ENCODE data around the gene GALNT10. TPM values are rescaled to one million over a fixed set of nuclear protein-coding genes. Genes with fewer than 3 reads are reported as not detected.

GALNT10 gene
- total and polyA plus RNA-seq, 2 of the 4 experiments (the other 2 are of a cell fraction) = 46.2 to 67.0 TPM

DNA sequence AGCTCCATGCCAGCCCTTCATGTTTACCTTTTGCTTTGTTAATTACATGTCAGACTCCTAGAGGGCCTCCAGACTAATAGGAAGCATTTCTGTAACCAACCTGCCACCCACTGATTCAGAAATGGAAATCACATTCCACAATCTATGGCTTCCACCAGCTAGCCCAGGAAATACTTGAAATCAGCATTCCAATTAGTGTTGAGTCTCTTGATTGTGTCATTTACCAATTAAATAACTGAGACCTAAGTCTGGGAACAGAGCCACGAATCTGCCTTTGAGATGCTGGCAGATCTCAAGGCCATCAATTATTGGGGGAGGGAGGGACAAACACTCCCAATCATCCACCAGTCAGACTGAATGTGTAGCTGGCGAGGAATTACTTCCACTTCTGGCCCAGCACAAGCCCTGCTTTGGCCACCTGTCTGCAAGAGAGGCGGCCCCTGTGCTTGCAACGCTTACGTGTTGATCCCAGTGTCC lies 227.8 kb downstream of the GALNT10 start:
- ChIA-PET POLR2A (ENCODE audit: unreplicated experiment) (no interaction called here), CTCF (no interaction called here)
- Histone ChIP-seq H3K4ac (ENCODE audit: low read depth, low read length) (no peak overlapping the region), H2BK120ac (ENCODE audit: low read depth, low read length) (no peak overlapping the region), H2AFZ (replicated peaks; ENCODE audit: low read length, poor library complexity) (no peak overlapping the region), H4K20me1 (ENCODE audit: insufficient read depth, low read length) (no peaks in the 10 kb centered on the region), H3K9ac (ENCODE audit: low read depth, low read length) (no peak overlapping the region), H3K27ac (ENCODE audit: insufficient read depth, low read length) (no peak overlapping the region), H3K4me2 (ENCODE audit: low read depth, low read length) (no peak overlapping the region), H4K91ac (ENCODE audit: insufficient read depth, low read depth, low read length) (no peak overlapping the region), H2AK9ac (replicated peaks; ENCODE audit: low read depth, low read length, poor library complexity) (no peak overlapping the region), H3K4me1 (ENCODE audit: control insufficient read depth, insufficient read depth, low read length) (no peaks in the 10 kb centered on the region), H2BK15ac (ENCODE audit: low read depth, low read length) (no peak overlapping the region), H2BK20ac (ENCODE audit: low read depth, low read length) (no peak overlapping the region), H3K79me1 (ENCODE audit: low read depth in 1 of 2, low read length in 2 of 2) (0 out of 4 replicates have a peak, but pooled peaks cover under 1 to 2% of the 10 kb centered on the region in 2 experiments), H2BK5ac (ENCODE audit: low read depth, low read length, poor library complexity, severe bottlenecking) (no peak overlapping the region), H3K9me3 (ENCODE audit: control insufficient read depth, insufficient read depth, low read length) (no peaks in the 10 kb centered on the region), H3K36me3 (ENCODE audit: control insufficient read depth, insufficient read depth, low read length) (peaks cover 20% of the 10 kb centered on the region), H3K14ac (replicated peaks; ENCODE audit: low read depth, low read length) (no peak overlapping the region), H3K23ac (ENCODE audit: low read depth, low read length) (no peak overlapping the region), H3K4me3 (ENCODE audit: insufficient read depth, low read depth, low read length) (no peak overlapping the region), H3K18ac (ENCODE audit: low read depth, low read length) (no peak overlapping the region), H4K5ac (ENCODE audit: low read depth, low read length) (no peak overlapping the region), H4K8ac (ENCODE audit: low read depth in 2 of 2, low read length in 2 of 2) (no peak overlapping the region), H3K56ac (ENCODE audit: extremely low read depth, insufficient read depth, low read length) (no peak overlapping the region), H3K9me1 (ENCODE audit: insufficient read depth, low read length) (peaks cover 1% of the 10 kb centered on the region), H2AK5ac (ENCODE audit: low read depth, low read length) (no peak overlapping the region), H3K27me3 (ENCODE audit: control insufficient read depth, insufficient read depth, low read length) (no peaks in the 10 kb centered on the region)
- intact Hi-C loops (cut with micrococcal nuclease) (no loop called here), in situ Hi-C loops (cut with MboI; ENCODE audit: low sequenced_read_pairs) (no loop called here), dilution Hi-C loops (cut with HindIII; ENCODE audit: low sequenced_read_pairs, unreplicated experiment) (no loop called here)
- TF ChIP-seq CHD1 (IDR thresholded peaks at IDR 0.05; ENCODE audit: low read depth, low read length) (no peak), CEBPB (IDR thresholded peaks at IDR 0.05; ENCODE audit: low read depth, low read length) (no peak)
- BruUV-seq (replicated peaks) = no TSS peak
- ATAC-seq (ENCODE audit: low read depth) (no peak), DNase-seq (no peak)
- no CpG with 5 or more reads among the region's 5 CpGs for WGBS, 2 experiments (ENCODE audit: extremely low coverage in 2 of 2, insufficient read length in 1 of 2)

Measured in IMR-90 (cell line).